HepG2 (cell line): ENCODE results near the gene SARNP. TPM values are rescaled to one million over a fixed set of nuclear protein-coding genes. Genes with fewer than 3 reads are reported as not detected.

Source experiments
- AKAP8 ChIP-seq: sonication (generic); formaldehyde crosslinking; IDR thresholded peaks from 2 replicates; pipeline ENCODE4 v1.5.1; 2020; ENCODE audit warnings: mild to moderate bottlenecking, missing genetic modification reagents
- ARHGAP35 ChIP-seq: sonication (generic); formaldehyde crosslinking; IDR thresholded peaks from 2 replicates; pipeline ENCODE4 v1.9.0; 2022; ENCODE audit warnings: mild to moderate bottlenecking, inconsistent platforms, moderate library complexity, missing genetic modification reagents, borderline replicate concordance
- ATF5 ChIP-seq: sonication (generic); formaldehyde crosslinking; IDR thresholded peaks from 2 replicates; pipeline ENCODE4 v1.4.0; 2020; ENCODE audit warnings: mild to moderate bottlenecking, low read depth, missing genetic modification reagents
- CREM ChIP-seq, 2 experiments: sonication (generic) in 1 of 2; formaldehyde crosslinking in 1 of 2; IDR thresholded peaks; 2 replicates each; pipeline versions ENCODE4 v1.4.0 to v1.6.1; 2016 to 2020; ENCODE audit warnings: antibody characterized with exemption in 1 of 2, mild to moderate bottlenecking in 1 of 2, missing genetic modification reagents in 1 of 2
- GMEB1 ChIP-seq: sonication (generic); formaldehyde crosslinking; IDR thresholded peaks from 2 replicates; pipeline ENCODE4 v1.5.1; 2020; ENCODE audit warnings: missing genetic modification reagents, mild to moderate bottlenecking, borderline replicate concordance
- GTF2F1 ChIP-seq: fragments of 150-350 bp; IDR thresholded peaks from 2 replicates; pipeline ENCODE4 v1.6.1; 2014; ENCODE audit warnings: low read length
- IRF1 ChIP-seq: sonication (generic); formaldehyde crosslinking; IDR thresholded peaks from 2 replicates; pipeline ENCODE4 v1.4.0; 2020; ENCODE audit warnings: low read depth, mild to moderate bottlenecking, missing genetic modification reagents
- ISX ChIP-seq: sonication (generic); formaldehyde crosslinking; conservative IDR thresholded peaks from 2 replicates; pipeline ENCODE4 v1.5.0; 2020; ENCODE audit warnings: missing genetic modification reagents
- MAFK ChIP-seq, 2 experiments: IDR thresholded peaks in 1 of 2; conservative IDR thresholded peaks in 1 of 2; 2 replicates each; pipeline ENCODE4 v1.6.1; 2011; ENCODE audit warnings: improper control_type of control experiment in 2 of 2, low read length in 2 of 2
- MATR3 ChIP-seq: sonication (generic); formaldehyde crosslinking; IDR thresholded peaks from 2 replicates; pipeline ENCODE4 v1.4.0; 2020; ENCODE audit warnings: missing genetic modification reagents
- MXD3 ChIP-seq: IDR thresholded peaks from 2 replicates; pipeline ENCODE4 v1.6.1; 2016; ENCODE audit warnings: mild to moderate bottlenecking, missing biosample characterization, missing genetic modification reagents
- NFYC ChIP-seq: IDR thresholded peaks from 2 replicates; pipeline ENCODE4 v1.6.1; 2016; ENCODE audit warnings: missing genetic modification reagents, missing compliant biosample characterization
- REPIN1 ChIP-seq: sonication (generic); formaldehyde crosslinking; IDR thresholded peaks from 2 replicates; pipeline ENCODE4 v1.8.0; 2022; ENCODE audit warnings: missing genetic modification reagents, low read depth, mild to moderate bottlenecking, borderline replicate concordance
- RXRB ChIP-seq: IDR thresholded peaks from 2 replicates; pipeline ENCODE4 v1.6.1; 2016; ENCODE audit warnings: borderline replicate concordance, missing genetic modification reagents, missing compliant biosample characterization
- SNAI1 ChIP-seq: sonication (generic); formaldehyde crosslinking; IDR thresholded peaks from 2 replicates; pipeline ENCODE4 v1.5.0; 2020; ENCODE audit warnings: mild to moderate bottlenecking, missing genetic modification reagents, borderline replicate concordance
- STAT6 ChIP-seq: sonication (generic); formaldehyde crosslinking; IDR thresholded peaks from 2 replicates; pipeline ENCODE4 v1.4.0; 2020; ENCODE audit warnings: missing genetic modification reagents, mild to moderate bottlenecking, borderline replicate concordance
- YEATS2 ChIP-seq: sonication (generic); formaldehyde crosslinking; IDR thresholded peaks from 2 replicates; pipeline ENCODE4 v1.4.0; 2020; ENCODE audit warnings: missing genetic modification reagents, borderline replicate concordance
- ZEB1 ChIP-seq: IDR thresholded peaks from 2 replicates; pipeline ENCODE4 v1.6.1; 2012; ENCODE audit warnings: mild to moderate bottlenecking, low read depth, inconsistent platforms; ENCODE audit not compliant: insufficient replicate concordance
- ZNF136 ChIP-seq: sonication (generic); formaldehyde crosslinking; IDR thresholded peaks from 2 replicates; pipeline ENCODE4 v1.8.1; 2022; ENCODE audit warnings: low read depth, mild to moderate bottlenecking, moderate library complexity, missing genetic modification reagents
- ZNF468 ChIP-seq: sonication (generic); formaldehyde crosslinking; IDR thresholded peaks from 2 replicates; pipeline ENCODE4 v1.8.0; 2022; ENCODE audit warnings: mild to moderate bottlenecking, moderate library complexity, missing genetic modification reagents
- ZNF530 ChIP-seq: sonication (generic); formaldehyde crosslinking; IDR thresholded peaks from 2 replicates; pipeline ENCODE4 v1.5.0; 2020; ENCODE audit warnings: low read depth, mild to moderate bottlenecking, missing genetic modification reagents
- ZNF777 ChIP-seq: sonication (generic); formaldehyde crosslinking; IDR thresholded peaks from 2 replicates; pipeline ENCODE4 v1.4.0; 2020; ENCODE audit warnings: missing genetic modification reagents
- ZNF879 ChIP-seq: sonication (generic); formaldehyde crosslinking; IDR thresholded peaks from 2 replicates; pipeline ENCODE4 v1.8.1; 2023; ENCODE audit warnings: missing genetic modification reagents
- polyA plus RNA-seq, 8 experiments: library from polyadenylated mRNA; depleted of rRNA in 3 of 8; stranded (reverse) in 7 of 8; unstranded in 1 of 8; fragments of >200 nt; fragmentation: Illumina TruSeq in 4 of 8; extraction: Trizol in 4 of 8; gene quantifications; 2 replicates each; pipeline versions ENCODE4 v1.2.1 to v1.2.3, GENCODE V29; 2011 to 2016; ENCODE audit warnings: low read depth in 4 of 8, missing spikeins in 1 of 8, mixed read lengths in 1 of 8; ENCODE audit not compliant: insufficient read depth in 1 of 8
- total RNA-seq, 5 experiments: library from RNA; depleted of rRNA; stranded (reverse); fragments of >200 nt; fragmentation: Illumina TruSeq; extraction: Trizol; gene quantifications; 2 replicates each; pipeline ENCODE4 v1.2.3, GENCODE V29; 2016; ENCODE audit warnings: low read depth in 1 of 5

SARNP gene
- total and polyA plus RNA-seq, 2 of the 13 experiments (the other 11 are each of a cell fraction or from before 2014, with no cell fraction given), result 59.0 to 95.4 TPM

- TF ChIP-seq SNAI1 (CRISPR knock-in tag) (no peak), GMEB1 (CRISPR knock-in tag) (no peak; the same call in 1 of the 2 replicates), ZNF136 (CRISPR knock-in tag) (no peak), ZNF530 (CRISPR knock-in tag) (no peak), AKAP8 (CRISPR knock-in tag) (no peak), ZNF777 (CRISPR knock-in tag) (no peak), CREM (IDR thresholded peaks at IDR 0.05) (no peak), CREM (CRISPR knock-in tag; IDR thresholded peaks at IDR 0.05) (no peak), MATR3 (CRISPR knock-in tag) (no peak), NFYC (CRISPR knock-in tag) (no peak), STAT6 (CRISPR knock-in tag) (no peak), ZNF879 (CRISPR knock-in tag) (no peak), GTF2F1 (no peak), ZEB1 (peak; percentile 59), ARHGAP35 (CRISPR knock-in tag) (no peak), ZNF468 (CRISPR knock-in tag) (no peak), ATF5 (CRISPR knock-in tag) (no peak), YEATS2 (CRISPR knock-in tag) (peak; percentile 20; the same call in 1 of the 2 replicates), REPIN1 (CRISPR knock-in tag) (peak; percentile 38; the same call in 1 of the 2 replicates), MXD3 (no peak), IRF1 (CRISPR knock-in tag) (no peak), ISX (CRISPR knock-in tag) (no peak), MAFK (conservative IDR thresholded peaks at IDR 0.05 in 1 of 2, IDR thresholded peaks at IDR 0.05 in 1 of 2; ENCODE audit: low read length in 2 of 2) (peak; percentile 84 to 90), RXRB (CRISPR knock-in tag) (peak; percentile 47; the same call in 1 of the 2 replicates)
Observed at GRCh38 chr12:55736780-55737580, 80.5 kb downstream of the SARNP start (continued).
